Measurements from ENCODE around the gene ODAD2. TPM values are rescaled to one million over a fixed set of nuclear protein-coding genes. Genes with fewer than 3 reads are reported as not detected.

The ODAD2 gene
- total RNA-seq, 1 donor from 2014 or later = not detected

- no peak for TF ChIP-seq CTCF (IDR thresholded peaks at IDR 0.05; ENCODE audit: partially characterized antibody, unreplicated experiment)
- H3K9me3 Mint-ChIP-seq (ENCODE audit: unreplicated experiment) = no peaks in the 10 kb centered on the region
- H3K4me3 Mint-ChIP-seq (ENCODE audit: unreplicated experiment) = no peak overlapping the region
- no peaks in the 10 kb centered on the region for H3K36me3 Mint-ChIP-seq (ENCODE audit: unreplicated experiment)
- H3K27me3 Mint-ChIP-seq (ENCODE audit: unreplicated experiment) = no peaks in the 10 kb centered on the region
- H3K4me1 Mint-ChIP-seq (ENCODE audit: low read depth, unreplicated experiment) = no peaks in the 10 kb centered on the region
- no peak for DNase-seq
- no peak overlapping the region for H3K27ac Mint-ChIP-seq (ENCODE audit: unreplicated experiment)
Measured at GRCh38 chr10:27834476-27834875, 164.4 kb downstream of the ODAD2 start.

- H3K4me1 Mint-ChIP-seq (ENCODE audit: low read depth, unreplicated experiment) = no peaks in the 10 kb centered on the region
- H3K27me3 Mint-ChIP-seq (ENCODE audit: unreplicated experiment) = no peaks in the 10 kb centered on the region
- no peak overlapping the region for H3K27ac Mint-ChIP-seq (ENCODE audit: unreplicated experiment)
- TF ChIP-seq CTCF (IDR thresholded peaks at IDR 0.05; ENCODE audit: partially characterized antibody, unreplicated experiment) = no peak
- DNase-seq = no peak
- H3K9me3 Mint-ChIP-seq (ENCODE audit: unreplicated experiment) = no peaks in the 10 kb centered on the region
- no peak overlapping the region for H3K4me3 Mint-ChIP-seq (ENCODE audit: unreplicated experiment)
- no peaks in the 10 kb centered on the region for H3K36me3 Mint-ChIP-seq (ENCODE audit: unreplicated experiment)
Measured at GRCh38 chr10:27833792-27834191, 165.1 kb downstream of the ODAD2 start.

- TF ChIP-seq CTCF (IDR thresholded peaks at IDR 0.05; ENCODE audit: partially characterized antibody, unreplicated experiment) = no peak
- H3K4me1 Mint-ChIP-seq (ENCODE audit: low read depth, unreplicated experiment) = no peaks in the 10 kb centered on the region
- H3K9me3 Mint-ChIP-seq (ENCODE audit: unreplicated experiment) = no peaks in the 10 kb centered on the region
- no peaks in the 10 kb centered on the region for H3K36me3 Mint-ChIP-seq (ENCODE audit: unreplicated experiment)
- H3K27ac Mint-ChIP-seq (ENCODE audit: unreplicated experiment) = no peak overlapping the region
- H3K27me3 Mint-ChIP-seq (ENCODE audit: unreplicated experiment) = no peaks in the 10 kb centered on the region
- H3K4me3 Mint-ChIP-seq (ENCODE audit: unreplicated experiment) = no peak overlapping the region
- no peak for DNase-seq
Measured at GRCh38 chr10:27832826-27833225, 166.1 kb downstream of the ODAD2 start.

GRCh38 chr10:27826369-27826768, 172.5 kb downstream of the ODAD2 start:
- DNase-seq = no peak
- Mint-ChIP-seq H3K4me3 (ENCODE audit: unreplicated experiment) (no peak overlapping the region), H3K27me3 (ENCODE audit: unreplicated experiment) (no peaks in the 10 kb centered on the region), H3K27ac (ENCODE audit: unreplicated experiment) (no peak overlapping the region), H3K4me1 (ENCODE audit: low read depth, unreplicated experiment) (no peaks in the 10 kb centered on the region), H3K36me3 (ENCODE audit: unreplicated experiment) (no peaks in the 10 kb centered on the region), H3K9me3 (ENCODE audit: unreplicated experiment) (no peaks in the 10 kb centered on the region)
- TF ChIP-seq CTCF (IDR thresholded peaks at IDR 0.05; ENCODE audit: partially characterized antibody, unreplicated experiment) = no peak

GRCh38 chr10:27822301-27822700, 176.6 kb downstream of the ODAD2 start:
- Mint-ChIP-seq H3K27ac (ENCODE audit: unreplicated experiment) (no peak overlapping the region), H3K27me3 (ENCODE audit: unreplicated experiment) (no peaks in the 10 kb centered on the region), H3K4me3 (ENCODE audit: unreplicated experiment) (no peak overlapping the region), H3K4me1 (ENCODE audit: low read depth, unreplicated experiment) (no peaks in the 10 kb centered on the region), H3K36me3 (ENCODE audit: unreplicated experiment) (no peaks in the 10 kb centered on the region), H3K9me3 (ENCODE audit: unreplicated experiment) (peaks cover 1% of the 10 kb centered on the region)
- DNase-seq = no peak
- TF ChIP-seq CTCF (IDR thresholded peaks at IDR 0.05; ENCODE audit: partially characterized antibody, unreplicated experiment) = no peak
